Sigmoid colon (tissue), 7 donors: ENCODE measurements around the gene MGAT5. TPM values are rescaled to one million over a fixed set of nuclear protein-coding genes. Genes with fewer than 3 reads are reported as not detected.

Experiments used
- DNase-seq: peaks from one replicate; pipeline ENCODE4 v3.0.0-alpha.2; 2019
- H3K27ac ChIP-seq, 4 donors: fragments of 200-600 bp; sonication (generic); one replicate each; pipeline ENCODE4 v1.5.1; 2016 to 2019; ENCODE audit warnings: mild to moderate bottlenecking in 1 of 4
- H3K27me3 ChIP-seq, 3 donors: fragments of 200-600 bp; sonication (generic); one replicate each; pipeline ENCODE4 v1.5.1; 2019; ENCODE audit warnings: mild to moderate bottlenecking in 1 of 3
- H3K36me3 ChIP-seq, 4 donors: fragments of 200-600 bp; sonication (generic); one replicate each; pipeline ENCODE4 v1.5.1; 2016 to 2019
- H3K4me1 ChIP-seq, 4 donors: fragments of 200-600 bp; sonication (generic); one replicate each; pipeline ENCODE4 v1.5.1; 2017 to 2019
- H3K4me3 ChIP-seq, 4 donors: fragments of 200-600 bp; sonication (generic); one replicate each; pipeline ENCODE4 v1.5.1; 2017 to 2019; ENCODE audit warnings: mild to moderate bottlenecking in 2 of 4, moderate library complexity in 1 of 4
- H3K9me3 ChIP-seq, 4 donors: fragments of 200-600 bp in 3 of 4; sonication (generic) in 3 of 4; one replicate each; pipeline versions ENCODE4 v1.5.1 to v1.6.1; 2013 to 2019
- CTCF ChIP-seq, 4 experiments: fragments of 450-650 bp in 3 of 4; fragments of 200-600 bp in 1 of 4; IDR thresholded peaks; one replicate each; pipeline ENCODE4 v1.5.1; 2016 to 2019; ENCODE audit warnings: antibody characterized with exemption in 4 of 4, mild to moderate bottlenecking in 3 of 4, moderate library complexity in 2 of 4
- EP300 ChIP-seq, 4 donors: sonication (generic); formaldehyde crosslinking; IDR thresholded peaks; one replicate each; pipeline ENCODE4 v1.6.1; 2017; ENCODE audit warnings: antibody characterized with exemption in 4 of 4
- POLR2A ChIP-seq, 2 donors: fragments of 450-650 bp; IDR thresholded peaks; one replicate each; pipeline ENCODE4 v1.6.1; 2016; ENCODE audit warnings: antibody characterized with exemption in 2 of 2, mild to moderate bottlenecking in 2 of 2, moderate library complexity in 2 of 2
- POLR2AphosphoS5 ChIP-seq, 4 donors: sonication (generic); formaldehyde crosslinking; IDR thresholded peaks; one replicate each; pipeline ENCODE4 v1.6.1; 2017; ENCODE audit warnings: antibody characterized with exemption in 4 of 4
- WGBS, 2 donors: extraction: QIAGEN DNeasy Blood & Tissue Kit; methylation state at CpG; one replicate each; pipeline ENCODE4 v1.1.7; 2013; 5-methylcytosine and 5-hydroxymethylcytosine counted together
- intact Hi-C: fragments of 100-400 bp; cut with DNase I; formaldehyde crosslinking; loops from one replicate; pipeline ENCODE4 v1.15.1; 2023
- polyA plus RNA-seq, 3 donors: library from polyadenylated mRNA; stranded (reverse); fragments of 200-250 nt; gene quantifications; one replicate each; pipeline ENCODE4 v1.2.3, GENCODE V29; 2013
- total RNA-seq, 4 donors: library from RNA; depleted of rRNA; stranded (reverse); fragments of >200 nt; gene quantifications; one replicate each; pipeline ENCODE4 v1.1.0, GENCODE V29; 2016
- donor health status: healthy with polysubstance abuse.
- donor health status: Bipolar disorder and iron deficiency.
- donor health status: healthy.

The MGAT5 gene
- total and polyA plus RNA-seq, 7 donors: 3.0 to 42.4 (median 30.3) TPM

DNA sequence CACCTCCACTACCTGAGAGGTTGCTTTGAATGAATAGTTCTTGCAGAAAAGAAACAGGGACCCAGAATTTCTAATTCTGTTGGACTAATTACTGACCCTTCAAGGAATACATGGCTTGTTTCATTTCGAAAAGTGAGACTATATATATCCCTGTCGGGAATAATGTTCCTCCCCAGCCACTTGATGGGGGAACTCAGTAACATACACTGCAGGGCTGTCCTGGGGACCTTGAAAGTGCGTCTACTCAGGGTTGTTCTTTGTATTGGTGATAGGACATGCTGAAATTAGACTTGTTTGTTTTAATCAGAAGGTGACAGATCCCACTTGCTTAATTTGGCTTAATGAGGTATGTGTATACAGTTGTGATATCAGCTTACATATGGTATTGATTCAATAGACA, 25.5 kb downstream of the MGAT5 start:
- intact Hi-C loops: no loop called here
- peaks cover 0 to 8% (median 0%) of the 10 kb centered on the region in 4 donors for H3K4me1 ChIP-seq
- H3K4me3 ChIP-seq: no peak overlapping the region
- H3K9me3 ChIP-seq: no peaks in the 10 kb centered on the region
- TF ChIP-seq CTCF (IDR thresholded peaks at IDR 0.05) (no peak), EP300 (IDR thresholded peaks at IDR 0.05) (no peak), POLR2AphosphoS5 (IDR thresholded peaks at IDR 0.05) (no peak), POLR2A (IDR thresholded peaks at IDR 0.05) (no peak)
- H3K27me3 ChIP-seq: no peaks in the 10 kb centered on the region
- no peaks in the 10 kb centered on the region for H3K36me3 ChIP-seq
- no peak overlapping the region for H3K27ac ChIP-seq
- WGBS, 2 donors: 90 to 92% methylated on average over 3 of the region's 3 CpGs
- DNase-seq: no peak

- no peaks in the 10 kb centered on the region for H3K9me3 ChIP-seq
- intact Hi-C loops: no loop called here
- H3K4me1 ChIP-seq: peaks cover 0 to 8% (median 0%) of the 10 kb centered on the region in 4 donors
- 71 to 93% methylated on average over 5 of the region's 5 CpGs for WGBS, 2 donors
- no peak overlapping the region for H3K27ac ChIP-seq
- no peaks in the 10 kb centered on the region for H3K27me3 ChIP-seq
- H3K36me3 ChIP-seq: no peaks in the 10 kb centered on the region
- H3K4me3 ChIP-seq: no peak overlapping the region
- no peak for TF ChIP-seq POLR2A (IDR thresholded peaks at IDR 0.05)
- no peak for DNase-seq
Observed at GRCh38 chr2:134280231-134280630, 26.4 kb downstream of the MGAT5 start.

- TF ChIP-seq POLR2AphosphoS5 (IDR thresholded peaks at IDR 0.05) (no peak), EP300 (IDR thresholded peaks at IDR 0.05) (no peak)
- intact Hi-C loops: no loop called here
Observed at GRCh38 chr2:134280726-134281125, 26.9 kb downstream of the MGAT5 start.

GRCh38 chr2:134281815-134282419, 28.0 kb downstream of the MGAT5 start:
- no peak overlapping the region for H3K4me3 ChIP-seq
- H3K27ac ChIP-seq: no peak overlapping the region
- WGBS, 2 donors: 86 to 90% methylated on average over 5 of the region's 5 CpGs
- H3K36me3 ChIP-seq: no peaks in the 10 kb centered on the region
- no peak for DNase-seq
- intact Hi-C loops: no loop called here
- H3K9me3 ChIP-seq: no peaks in the 10 kb centered on the region
- TF ChIP-seq CTCF (IDR thresholded peaks at IDR 0.05) (no peak), POLR2AphosphoS5 (IDR thresholded peaks at IDR 0.05) (no peak), POLR2A (IDR thresholded peaks at IDR 0.05) (no peak), EP300 (IDR thresholded peaks at IDR 0.05) (no peak)
- H3K4me1 ChIP-seq: peaks cover 0 to 8% (median 0%) of the 10 kb centered on the region in 4 donors
- no peaks in the 10 kb centered on the region for H3K27me3 ChIP-seq

More at GRCh38 chr2:134280726-134281125, 26.9 kb downstream of the MGAT5 start:
- Histone ChIP-seq H3K27me3 (no peaks in the 10 kb centered on the region), H3K27ac (no peak overlapping the region), H3K9me3 (no peaks in the 10 kb centered on the region), H3K4me1 (peaks cover 0 to 8% (median 0%) of the 10 kb centered on the region in 4 donors), H3K4me3 (no peak overlapping the region), H3K36me3 (no peaks in the 10 kb centered on the region)
- 93 to 97% methylated on average over 4 of the region's 4 CpGs for WGBS, 2 donors
- DNase-seq: no peak

- Histone ChIP-seq H3K36me3 (no peaks in the 10 kb centered on the region), H3K4me1 (peaks cover 0 to 8% (median 0%) of the 10 kb centered on the region in 4 donors), H3K27ac (no peak overlapping the region), H3K4me3 (no peak overlapping the region), H3K27me3 (no peaks in the 10 kb centered on the region), H3K9me3 (no peaks in the 10 kb centered on the region)
- TF ChIP-seq CTCF (IDR thresholded peaks at IDR 0.05) (no peak), EP300 (IDR thresholded peaks at IDR 0.05) (no peak), POLR2AphosphoS5 (IDR thresholded peaks at IDR 0.05) (no peak), POLR2A (IDR thresholded peaks at IDR 0.05) (no peak)
- DNase-seq: no peak
- 61 to 91% methylated on average over 4 of the region's 4 CpGs for WGBS, 2 donors
- intact Hi-C loops: no loop called here
Observed at GRCh38 chr2:134282629-134283400, 28.9 kb downstream of the MGAT5 start.
